CD8-positive, alpha-beta memory T cell (primary cell): ENCODE results near the gene RGL2. TPM values are rescaled to one million over a fixed set of nuclear protein-coding genes. Genes with fewer than 3 reads are reported as not detected.
"Not testable (repeated sequence)": the region's sequence is repeated elsewhere in the genome, so short reads cannot be mapped to it uniquely, and the experiment has no call there.

Experiments
- CTCF ChIA-PET: fragments of 350-600 bp; sonication (Branson Sonifier 250); formaldehyde crosslinking; loops from one replicate; lab custom pipeline; 2021; ENCODE audit warnings: antibody characterized with exemption; lab: Charles Lee
- POLR2A ChIA-PET: fragments of 350-600 bp; sonication (Branson Sonifier 250); formaldehyde crosslinking; loops from one replicate; lab custom pipeline; 2021; ENCODE audit warnings: antibody characterized with exemption; lab: Charles Lee
- DNase-seq, 5 donors: peaks; one replicate each; pipeline versions ENCODE4 v3.0.0 to v3.0.0-alpha.2; 2020 to 2022; ENCODE audit warnings: mixed read lengths in 1 of 5
- H3K27ac ChIP-seq: one replicate; pipeline ENCODE4 v1.7.0; 2013; ENCODE audit warnings: low read depth, mild to moderate bottlenecking, low read length, moderate library complexity
- H3K27me3 ChIP-seq: 2 replicates; pipeline ENCODE4 v1.7.0; 2013; ENCODE audit warnings: low read length, mild to moderate bottlenecking; ENCODE audit not compliant: insufficient read depth, poor library complexity, severe bottlenecking
- H3K36me3 ChIP-seq: 2 replicates; pipeline ENCODE4 v1.7.0; 2013; ENCODE audit warnings: mild to moderate bottlenecking, low read length, moderate library complexity; ENCODE audit not compliant: insufficient read depth
- H3K4me1 ChIP-seq: 2 replicates; pipeline ENCODE4 v1.7.0; 2013; ENCODE audit warnings: mild to moderate bottlenecking, low read length, moderate library complexity; ENCODE audit not compliant: insufficient read depth
- H3K4me3 ChIP-seq: 2 replicates; pipeline ENCODE4 v1.7.0; 2013; ENCODE audit warnings: mild to moderate bottlenecking, low read length
- H3K9me3 ChIP-seq: 2 replicates; pipeline ENCODE4 v1.7.0; 2013; ENCODE audit warnings: mild to moderate bottlenecking, low read length
- H3K27ac Mint-ChIP-seq, 8 donors: one replicate each; pipeline ENCODE4 v1.8.0; 2020 to 2021; ENCODE audit warnings: mixed read lengths in 8 of 8, mild to moderate bottlenecking in 6 of 8, inconsistent platforms in 3 of 8, moderate library complexity in 3 of 8
- H3K27me3 Mint-ChIP-seq, 2 donors: one replicate each; pipeline ENCODE4 v1.8.0; 2020 to 2021; ENCODE audit warnings: mixed read lengths in 2 of 2, mild to moderate bottlenecking in 1 of 2, moderate library complexity in 1 of 2
- H3K36me3 Mint-ChIP-seq, 3 donors: one replicate each; pipeline ENCODE4 v1.8.0; 2020 to 2021; ENCODE audit warnings: mixed read lengths in 3 of 3, inconsistent platforms in 1 of 3, mild to moderate bottlenecking in 1 of 3
- H3K4me1 Mint-ChIP-seq, 3 donors: one replicate each; pipeline ENCODE4 v1.8.0; 2020 to 2021; ENCODE audit warnings: mixed read lengths in 3 of 3, inconsistent platforms in 1 of 3, mild to moderate bottlenecking in 1 of 3
- H3K4me3 Mint-ChIP-seq, 7 donors: one replicate each; pipeline ENCODE4 v1.8.0; 2020 to 2021; ENCODE audit warnings: mixed read lengths in 7 of 7, mild to moderate bottlenecking in 6 of 7, moderate library complexity in 4 of 7, inconsistent platforms in 2 of 7
- H3K9me3 Mint-ChIP-seq, 5 donors: one replicate each; pipeline ENCODE4 v1.8.0; 2020 to 2022; ENCODE audit warnings: mixed read lengths in 5 of 5, mild to moderate bottlenecking in 3 of 5, moderate library complexity in 2 of 5, inconsistent platforms in 1 of 5
- polyA plus RNA-seq: library from polyadenylated mRNA; unstranded; fragments of 300-500 nt; fragmentation: Illumina TruSeq; gene quantifications from one replicate; pipeline ENCODE4 v1.2.3, GENCODE V29; 2021
- total RNA-seq, 2 experiments: library from RNA; stranded (reverse); gene quantifications; one replicate each; pipeline ENCODE4 v1.2.3, GENCODE V29; 2021

RGL2 gene
- total and polyA plus RNA-seq, 3 experiments from 2014 or later = 10.4 to 22.9 (median 20.5) TPM

DNA sequence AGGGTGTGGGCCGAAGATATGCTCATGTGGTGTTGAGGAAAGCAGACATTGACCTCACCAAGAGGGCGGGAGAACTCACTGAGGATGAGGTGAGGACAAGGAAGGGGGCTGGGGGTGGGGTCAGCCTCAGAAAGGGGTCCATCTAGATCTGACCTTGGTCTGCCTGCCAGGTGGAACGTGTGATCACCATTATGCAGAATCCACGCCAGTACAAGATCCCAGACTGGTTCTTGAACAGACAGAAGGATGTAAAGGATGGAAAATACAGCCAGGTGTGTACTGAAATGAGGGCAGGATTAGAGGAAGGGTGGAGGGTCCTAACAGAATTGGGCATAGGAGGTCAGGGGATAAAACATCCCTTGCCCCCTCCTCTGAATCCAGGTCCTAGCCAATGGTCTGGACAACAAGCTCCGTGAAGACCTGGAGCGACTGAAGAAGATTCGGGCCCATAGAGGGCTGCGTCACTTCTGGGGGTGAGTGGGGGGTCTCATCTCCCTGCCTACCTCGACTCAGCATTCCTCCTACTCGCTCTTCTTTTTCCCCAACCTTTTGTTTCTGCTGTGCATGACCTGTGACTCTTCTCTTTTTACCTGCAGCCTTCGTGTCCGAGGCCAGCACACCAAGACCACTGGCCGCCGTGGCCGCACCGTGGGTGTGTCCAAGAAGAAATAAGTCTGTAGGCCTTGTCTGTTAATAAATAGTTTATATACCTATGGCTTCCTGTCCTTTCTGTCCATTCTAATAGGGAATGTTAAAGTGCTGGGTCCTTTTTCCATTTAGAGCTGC lies 22.8 kb downstream of the RGL2 start:
- H3K4me1 Mint-ChIP-seq = peaks cover 64 to 95% (median 84%) of the 10 kb centered on the region in 3 donors
- POLR2A ChIA-PET = interaction anchor here (1.0 to 2.8 kb wide), 7 partner anchors 11 to 202 kb away, joined by 3 to 41 read pairs (median 17); partner anchors contain the start of genes HLA-DPA1, PFDN6, RGL2 and WDR46
- Histone ChIP-seq H3K27ac (peak overlapping the region; percentile 68), H3K4me3 (peak overlapping the region; percentile 80), H3K4me1 (peaks cover 59% of the 10 kb centered on the region), H3K36me3 (peaks cover 24% of the 10 kb centered on the region)
- H3K4me3 Mint-ChIP-seq = peak overlapping the region; percentile 83 to 98 (median 87)
- DNase-seq, H3K9me3 ChIP-seq, H3K27me3 Mint-ChIP-seq, H3K27me3 ChIP-seq, H3K9me3 Mint-ChIP-seq: not testable (repeated sequence)
- CTCF ChIA-PET = interaction anchor here (0.6 to 3.8 kb wide), 7 partner anchors 13 to 1834 kb away, joined by 3 to 38 read pairs (median 11); partner anchors contain the start of genes PFDN6, RGL2 and WDR46
- H3K27ac Mint-ChIP-seq = peak overlapping the region; percentile 16 to 99 (median 94)
- H3K36me3 Mint-ChIP-seq = peaks cover 0 to 90% (median 12%) of the 10 kb centered on the region in 3 donors

DNA sequence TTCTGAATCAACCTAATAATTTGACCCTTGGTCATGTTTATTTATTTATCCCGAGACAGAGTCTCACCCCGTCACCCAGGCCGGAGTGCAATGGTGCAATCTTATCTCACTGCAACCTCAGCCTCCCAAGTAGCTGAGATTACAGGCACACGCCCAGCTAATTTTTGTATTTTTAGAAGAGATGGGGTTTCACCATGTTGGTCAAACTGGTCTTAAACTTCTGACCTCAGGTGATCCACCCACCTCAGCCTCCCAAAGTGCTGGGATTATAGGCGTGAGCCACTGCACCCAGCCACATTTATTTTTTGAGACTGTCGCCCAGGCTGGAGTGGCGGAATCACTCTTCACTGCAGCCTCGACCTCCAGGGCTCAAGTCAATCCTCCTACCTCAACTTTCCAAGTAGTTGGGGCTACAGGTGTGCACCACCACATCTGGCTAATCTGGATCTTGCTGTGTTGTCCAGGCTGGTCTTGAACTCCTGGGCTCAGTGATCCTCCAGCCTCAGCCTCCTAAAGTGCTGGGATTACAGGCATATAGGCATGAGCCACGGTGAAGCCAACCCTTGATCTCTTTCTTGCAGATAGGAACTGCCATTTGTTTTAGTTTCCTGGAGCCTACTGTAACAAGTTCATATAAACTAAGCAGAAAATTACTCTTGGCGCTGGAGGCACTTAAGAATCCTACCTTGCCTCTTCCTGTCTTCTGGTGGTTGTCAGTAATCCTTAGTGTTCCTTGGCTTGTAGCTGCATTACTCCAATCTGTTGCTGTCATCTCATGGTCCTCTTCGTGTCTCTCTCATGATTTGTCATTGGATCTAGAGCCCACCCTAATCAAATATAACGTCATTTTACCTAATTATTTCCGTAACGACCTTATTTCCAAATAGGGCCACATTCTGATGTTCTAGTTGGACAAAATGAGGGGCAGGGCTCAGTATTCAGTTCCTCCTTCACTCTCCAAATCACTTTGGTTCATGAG lies 24.5 kb downstream of the RGL2 start:
- H3K36me3 Mint-ChIP-seq = peaks cover 0 to 82% (median 16%) of the 10 kb centered on the region in 3 donors
- H3K4me1 ChIP-seq = peaks cover 68% of the 10 kb centered on the region
- no peak overlapping the region for H3K4me3 ChIP-seq
- ChIA-PET CTCF (no interaction called here), POLR2A (no interaction called here)
- DNase-seq = no peak
- peaks cover 73 to 92% (median 90%) of the 10 kb centered on the region in 3 donors for H3K4me1 Mint-ChIP-seq
- H3K36me3 ChIP-seq = peaks cover 27% of the 10 kb centered on the region
- H3K27me3 ChIP-seq = no peaks in the 10 kb centered on the region
- no peaks in the 10 kb centered on the region for H3K27me3 Mint-ChIP-seq
- H3K9me3 Mint-ChIP-seq = no peaks in the 10 kb centered on the region
- H3K27ac Mint-ChIP-seq = peak overlapping the region; percentile 92 to 100 (median 99)
- H3K27ac ChIP-seq = peak overlapping the region; percentile 68
- H3K4me3 Mint-ChIP-seq = peak overlapping the region; percentile 84 to 100 (median 99)
- no peaks in the 10 kb centered on the region for H3K9me3 ChIP-seq

DNA sequence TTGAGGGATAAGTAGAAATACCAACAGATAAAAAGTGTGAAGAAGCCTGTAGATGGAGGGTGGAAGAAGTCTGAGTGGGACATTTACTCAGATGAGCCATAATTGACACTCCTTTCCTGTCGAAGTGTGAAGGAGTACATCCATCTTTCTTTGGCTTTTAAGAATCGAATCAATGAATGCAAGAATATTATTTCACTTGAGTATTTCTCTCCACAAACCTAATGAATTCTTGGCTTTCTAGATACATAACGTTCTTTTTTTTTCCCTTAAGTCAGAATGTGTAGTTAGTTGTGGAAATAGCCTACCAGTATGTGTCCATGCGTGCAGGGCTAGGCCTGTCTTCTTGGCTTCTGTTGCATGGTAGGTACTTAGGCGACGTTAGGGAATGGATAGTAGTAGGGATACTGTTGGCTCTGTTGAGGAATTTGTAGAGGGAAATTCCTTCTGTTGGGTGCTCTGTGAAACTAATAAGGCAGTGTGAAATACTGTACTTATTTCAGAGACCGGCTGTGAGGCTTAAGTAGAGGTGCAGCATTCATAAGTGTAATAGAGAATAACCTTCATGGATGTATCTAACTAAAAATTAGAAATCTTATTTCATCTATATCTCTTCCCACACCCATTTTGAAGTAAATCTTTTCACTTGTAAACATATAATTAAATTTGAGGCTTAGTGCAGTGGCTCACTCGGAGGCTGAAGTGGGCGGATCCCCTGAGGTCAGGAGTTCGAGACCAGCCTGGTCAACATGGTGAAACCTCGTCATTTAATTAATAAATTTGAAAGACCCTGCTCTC lies 25.4 kb downstream of the RGL2 start:
- CTCF ChIA-PET = interaction anchor here (4.6 kb wide), 1 partner anchor 23 kb away, joined by 33 read pairs; no protein-coding TSS in a partner anchor
- Mint-ChIP-seq H3K4me3 (peak overlapping the region; percentile 98 to 100 (median 99)), H3K36me3 (peaks cover 0 to 82% (median 19%) of the 10 kb centered on the region in 3 donors), H3K27me3 (no peaks in the 10 kb centered on the region), H3K9me3 (no peaks in the 10 kb centered on the region), H3K27ac (peak overlapping the region; percentile 98 to 100 (median 99)), H3K4me1 (peaks cover 69 to 90% (median 82%) of the 10 kb centered on the region in 3 donors)
- peak overlapping the region; percentile 92 for H3K27ac ChIP-seq
- POLR2A ChIA-PET = interaction anchor here (3.2 kb wide), 1 partner anchor 25 kb away, joined by 22 read pairs; the partner anchor contains the start of gene RGL2
- H3K9me3 ChIP-seq = no peaks in the 10 kb centered on the region
- H3K36me3 ChIP-seq = peaks cover 36% of the 10 kb centered on the region
- H3K4me1 ChIP-seq = peaks cover 59% of the 10 kb centered on the region
- H3K4me3 ChIP-seq = peak overlapping the region; percentile 79
- no peaks in the 10 kb centered on the region for H3K27me3 ChIP-seq
- no peak for DNase-seq

DNA sequence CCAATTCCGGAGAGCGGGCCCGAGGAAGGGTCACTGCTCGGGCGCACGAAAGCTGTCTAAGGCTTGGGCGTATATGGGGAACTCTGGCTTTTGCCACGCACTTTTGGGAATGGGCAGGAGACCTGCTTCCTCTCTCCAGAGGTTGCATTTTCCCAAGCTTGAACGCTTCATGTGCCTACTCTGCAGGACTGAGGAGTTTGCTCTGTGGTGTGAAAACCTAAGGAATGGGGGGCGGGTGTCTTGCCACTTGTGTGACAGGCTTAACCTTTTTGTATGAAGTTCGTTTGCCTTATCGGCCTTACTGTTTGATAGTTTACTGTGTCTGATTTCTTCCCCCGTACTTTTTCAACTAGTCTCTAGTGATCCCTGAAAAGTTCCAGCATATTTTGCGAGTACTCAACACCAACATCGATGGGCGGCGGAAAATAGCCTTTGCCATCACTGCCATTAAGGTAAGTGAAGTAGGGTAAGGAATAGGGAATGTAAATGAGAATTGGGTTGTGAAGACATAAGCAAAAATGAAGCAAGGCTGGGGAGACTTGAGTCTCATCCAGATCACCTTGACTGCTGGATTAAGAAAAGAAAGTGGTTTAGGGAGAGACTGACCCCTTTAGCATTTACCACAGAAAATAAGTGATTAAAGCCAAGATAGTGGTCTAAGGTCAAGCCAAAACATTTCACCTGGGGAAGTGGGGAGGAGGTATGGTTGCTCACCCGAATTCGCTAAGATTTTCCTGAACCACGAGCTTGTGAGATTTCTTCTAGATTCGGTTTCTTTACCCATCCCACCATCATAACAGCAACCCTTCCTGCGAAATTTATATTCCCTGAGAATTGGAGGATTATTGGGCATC lies 26.2 kb downstream of the RGL2 start:
- Histone ChIP-seq H3K27ac (peak overlapping the region; percentile 92), H3K36me3 (peaks cover 44% of the 10 kb centered on the region), H3K4me3 (peak overlapping the region; percentile 79), H3K9me3 (no peaks in the 10 kb centered on the region), H3K27me3 (no peaks in the 10 kb centered on the region), H3K4me1 (peaks cover 51% of the 10 kb centered on the region)
- Mint-ChIP-seq H3K27ac (peak overlapping the region; percentile 98 to 100 (median 99)), H3K4me1 (peaks cover 63 to 81% (median 74%) of the 10 kb centered on the region in 3 donors), H3K36me3 (peaks cover 0 to 84% (median 21%) of the 10 kb centered on the region in 3 donors), H3K4me3 (peak overlapping the region; percentile 98 to 100 (median 99)), H3K27me3 (no peaks in the 10 kb centered on the region), H3K9me3 (no peaks in the 10 kb centered on the region)
- ChIA-PET CTCF (interaction anchor here (1.0 to 4.6 kb wide), 13 partner anchors 10 to 299 kb away, joined by 3 to 33 read pairs (median 5); partner anchors contain the start of genes PFDN6, WDR46 and ZBTB22), POLR2A (interaction anchor here (0.6 to 3.4 kb wide), 17 partner anchors 10 to 308 kb away, joined by 3 to 43 read pairs (median 5); partner anchors contain the start of genes BAK1, CUTA, PFDN6 and RGL2)
- DNase-seq = no peak

DNA sequence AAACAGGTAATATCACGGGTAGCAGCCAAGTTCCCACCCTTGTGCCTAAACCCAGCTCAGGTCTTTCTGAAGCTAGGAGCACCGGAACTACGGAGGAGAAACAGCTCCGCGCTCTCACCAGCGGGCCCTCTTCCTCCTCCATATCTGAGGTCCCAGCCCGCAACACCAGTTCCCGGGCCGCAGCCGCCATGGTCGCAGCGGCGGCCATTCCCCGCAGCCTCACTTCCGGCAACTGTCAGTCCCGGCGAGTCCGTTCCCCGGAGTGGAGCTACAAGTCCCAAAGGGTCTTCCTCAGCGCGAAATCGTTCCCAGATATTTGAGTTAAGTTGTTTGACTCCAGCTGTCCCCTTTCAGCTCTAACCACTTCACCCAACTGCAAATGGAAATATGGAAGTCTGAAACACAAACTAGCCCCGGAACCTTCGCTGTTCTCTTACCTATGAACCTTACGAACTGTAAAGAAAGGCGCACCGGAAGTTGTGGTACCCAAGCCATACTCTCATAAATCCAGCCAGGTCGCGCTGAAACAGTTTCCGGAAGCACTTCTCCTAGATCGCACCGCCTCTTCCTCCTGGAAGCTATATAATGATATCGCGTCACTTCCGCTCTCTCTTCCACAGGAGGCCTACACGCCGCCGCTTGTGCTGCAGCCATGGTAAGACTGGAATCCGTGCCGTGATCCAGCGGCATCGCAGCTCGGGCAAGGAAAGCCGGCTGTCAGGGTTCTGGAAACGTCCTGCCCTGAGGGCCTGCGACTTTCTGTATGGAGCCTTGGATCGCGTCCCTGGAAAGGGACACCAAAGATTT lies 27.1 kb downstream of the RGL2 start, which contains the start of the genes RPS18 and VPS52:
Gene RPS18 (plus strand): TSS at position 608 of the 807 bp plus-strand sequence. CDS start 45 bp downstream, at position 653.
Gene VPS52 (minus strand): TSS at position 409 of the 807 bp plus-strand sequence. CDS start 201 bp downstream, at position 208.
- Mint-ChIP-seq H3K27me3 (no peaks in the 10 kb centered on the region), H3K27ac (peak within 1 kb of the TSS; percentile 98 to 100 (median 99)), H3K36me3 (peaks cover 0 to 88% (median 21%) of the 10 kb centered on the region in 3 donors), H3K4me1 (peaks cover 61 to 75% (median 73%) of the 10 kb centered on the region in 3 donors), H3K4me3 (peak within 1 kb of the TSS; percentile 98 to 100 (median 99)), H3K9me3 (no peaks in the 10 kb centered on the region)
- Histone ChIP-seq H3K27me3 (no peaks in the 10 kb centered on the region), H3K4me3 (peak within 1 kb of the TSS; percentile 79), H3K9me3 (no peaks in the 10 kb centered on the region), H3K36me3 (peaks cover 51% of the 10 kb centered on the region), H3K27ac (peak within 1 kb of the TSS; percentile 92), H3K4me1 (peaks cover 49% of the 10 kb centered on the region)
- DNase-seq = peak; percentile 83 to 97 (median 94)
- ChIA-PET CTCF (interaction anchor here (1.0 to 4.6 kb wide), 14 partner anchors 9 to 298 kb away, joined by 3 to 33 read pairs (median 4); partner anchors contain the start of genes PFDN6, WDR46 and ZBTB22), POLR2A (interaction anchor here (0.6 to 3.4 kb wide), 19 partner anchors 11 to 308 kb away, joined by 3 to 43 read pairs (median 4); partner anchors contain the start of genes BAK1, CUTA, PFDN6 and RGL2)
